ENCODE measurements around the gene RNASE11. TPM values are rescaled to one million over a fixed set of nuclear protein-coding genes. Genes with fewer than 3 reads are reported as not detected.

Gene RNASE11
- total and polyA plus RNA-seq, 11 donors, result not detected

- WGBS, 4 donors, result 35 to 69% (median 60%) methylated on average over 1 of the region's 1 CpG
- no peak for ATAC-seq
These were observed 4.8 kb upstream of the RNASE11 start for GRCh38 chr14:20592574-20592973.

DNA sequence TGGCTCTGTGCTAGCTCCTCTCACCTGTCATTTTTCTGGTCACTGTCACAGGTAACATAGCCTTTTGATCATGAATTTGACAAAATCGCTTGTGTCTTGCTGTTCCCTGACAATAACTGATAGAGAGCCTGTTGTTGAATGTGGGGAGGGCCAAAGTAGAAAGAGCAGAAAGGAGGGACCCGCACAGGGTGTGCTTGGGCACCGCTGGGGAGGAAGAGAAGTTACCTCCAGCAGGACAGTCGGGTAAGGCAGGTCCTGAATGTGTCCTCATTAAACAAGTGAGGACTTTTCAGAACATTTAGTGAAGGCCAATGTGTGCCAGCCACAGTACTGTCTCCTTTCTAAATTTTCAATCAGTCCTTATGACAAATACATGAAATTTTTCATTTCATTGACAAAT lies 3.4 kb upstream of the RNASE11 start, which contains the start of gene RNASE12:
Gene RNASE12, minus strand, starts transcription at position 142 of the 400 bp plus-strand sequence. CDS start 653 bp downstream, outside the sequence.
- WGBS, 4 donors, result 81 to 87% (median 84%) methylated on average over 4 of the region's 4 CpGs
- DNase-seq (no peak), ATAC-seq (no peak)
- H3K27ac ChIP-seq, result no peak within 1 kb of the TSS
- intact Hi-C loops (cut with DNase I), result no loop called here
- H3K27me3 ChIP-seq, result peaks cover 0 to 13% (median 0%) of the 10 kb centered on the region in 9 donors
- H3K4me3 ChIP-seq, result no peak within 1 kb of the TSS
- H3K9me3 ChIP-seq, result no peaks in the 10 kb centered on the region
- TF ChIP-seq, protein P1, sequence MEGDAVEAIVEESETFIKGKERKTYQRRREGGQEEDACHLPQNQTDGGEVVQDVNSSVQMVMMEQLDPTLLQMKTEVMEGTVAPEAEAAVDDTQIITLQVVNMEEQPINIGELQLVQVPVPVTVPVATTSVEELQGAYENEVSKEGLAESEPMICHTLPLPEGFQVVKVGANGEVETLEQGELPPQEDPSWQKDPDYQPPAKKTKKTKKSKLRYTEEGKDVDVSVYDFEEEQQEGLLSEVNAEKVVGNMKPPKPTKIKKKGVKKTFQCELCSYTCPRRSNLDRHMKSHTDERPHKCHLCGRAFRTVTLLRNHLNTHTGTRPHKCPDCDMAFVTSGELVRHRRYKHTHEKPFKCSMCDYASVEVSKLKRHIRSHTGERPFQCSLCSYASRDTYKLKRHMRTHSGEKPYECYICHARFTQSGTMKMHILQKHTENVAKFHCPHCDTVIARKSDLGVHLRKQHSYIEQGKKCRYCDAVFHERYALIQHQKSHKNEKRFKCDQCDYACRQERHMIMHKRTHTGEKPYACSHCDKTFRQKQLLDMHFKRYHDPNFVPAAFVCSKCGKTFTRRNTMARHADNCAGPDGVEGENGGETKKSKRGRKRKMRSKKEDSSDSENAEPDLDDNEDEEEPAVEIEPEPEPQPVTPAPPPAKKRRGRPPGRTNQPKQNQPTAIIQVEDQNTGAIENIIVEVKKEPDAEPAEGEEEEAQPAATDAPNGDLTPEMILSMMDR (IDR thresholded peaks at IDR 0.05), result no peak
- TF ChIP-seq POLR2A (IDR thresholded peaks at IDR 0.05), result no peak
- no peaks in the 10 kb centered on the region for H3K36me3 ChIP-seq
- H3K4me1 ChIP-seq, result no peaks in the 10 kb centered on the region

More at GRCh38 chr14:20592574-20592973, 4.8 kb upstream of the RNASE11 start:
- H3K4me3 ChIP-seq, result no peak overlapping the region
- intact Hi-C loops (cut with DNase I), result no loop called here
- H3K9me3 ChIP-seq, result no peaks in the 10 kb centered on the region
- H3K36me3 ChIP-seq, result no peaks in the 10 kb centered on the region
- H3K27ac ChIP-seq, result no peak overlapping the region
- H3K27me3 ChIP-seq, result peaks cover 0 to 13% (median 0%) of the 10 kb centered on the region in 9 donors
- TF ChIP-seq, protein P1 (IDR thresholded peaks at IDR 0.05), result no peak
- no peaks in the 10 kb centered on the region for H3K4me1 ChIP-seq
- no peak for DNase-seq

GRCh38 chr14:20583908-20584307 lies 3.9 kb downstream of the RNASE11 start:
- Histone ChIP-seq H3K27me3 (peaks cover 0 to 6% (median 0%) of the 10 kb centered on the region in 9 donors), H3K9me3 (no peaks in the 10 kb centered on the region), H3K4me1 (no peaks in the 10 kb centered on the region), H3K27ac (no peak overlapping the region), H3K36me3 (no peaks in the 10 kb centered on the region), H3K4me3 (no peak overlapping the region)
- ATAC-seq, result no peak
- TF ChIP-seq, protein P1 (IDR thresholded peaks at IDR 0.05), result no peak
- TF ChIP-seq POLR2A (IDR thresholded peaks at IDR 0.05), result no peak
- intact Hi-C loops (cut with DNase I), result no loop called here
- 68 to 79% (median 77%) methylated on average over 5 of the region's 5 CpGs for WGBS, 4 donors
- no peak for DNase-seq

DNA sequence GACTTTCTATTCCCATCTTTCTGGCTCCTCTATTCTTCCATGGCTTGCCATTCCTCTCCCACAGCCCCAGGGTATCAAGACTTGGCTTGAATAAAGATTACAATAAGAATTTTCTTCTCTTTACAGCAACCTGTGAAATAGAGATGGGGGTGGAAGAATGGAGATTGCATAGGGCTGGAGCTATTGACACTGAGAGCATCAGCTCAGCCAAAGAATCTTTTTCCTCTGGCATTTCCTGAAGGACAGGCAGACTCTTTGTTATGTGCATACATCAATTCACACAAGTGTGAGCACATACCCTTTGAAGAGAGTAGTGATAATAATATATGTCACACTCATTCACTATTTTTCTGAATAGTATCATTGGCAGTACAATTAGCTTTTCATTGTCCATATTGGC lies 4.7 kb downstream of the RNASE11 start:
- DNase-seq, result no peak
- H3K27me3 ChIP-seq, result peaks cover 0 to 6% (median 0%) of the 10 kb centered on the region in 9 donors
- no peaks in the 10 kb centered on the region for H3K4me1 ChIP-seq
- no peak overlapping the region for H3K27ac ChIP-seq
- intact Hi-C loops (cut with DNase I), result no loop called here
- no peak for ATAC-seq
- no peak for TF ChIP-seq POLR2A (IDR thresholded peaks at IDR 0.05)
- TF ChIP-seq, protein P1 (IDR thresholded peaks at IDR 0.05), result no peak
- no peaks in the 10 kb centered on the region for H3K9me3 ChIP-seq
- no peak overlapping the region for H3K4me3 ChIP-seq
- H3K36me3 ChIP-seq, result no peaks in the 10 kb centered on the region
